ENCODE data around the gene IL1RL1. TPM values are rescaled to one million over a fixed set of nuclear protein-coding genes. Genes with fewer than 3 reads are reported as not detected.

IL1RL1 gene
- total and polyA plus RNA-seq, 2 experiments from 2014 or later, result 0.35 TPM; not detected in 1

GRCh38 chr2:102340778-102341177 is 29.4 kb downstream of the IL1RL1 start:
- in situ Hi-C loops (cut with MboI), result loop anchor here (10.0 kb wide), 1 partner anchor 316 kb away; no protein-coding TSS in a partner anchor
- Histone ChIP-seq H4K20me1 (ENCODE audit: insufficient read depth) (no peaks in the 10 kb centered on the region), H3K27me3 (replicated peaks; ENCODE audit: insufficient read depth) (no peaks in the 10 kb centered on the region), H3K79me2 (ENCODE audit: insufficient read depth) (no peaks in the 10 kb centered on the region), H3K9ac (no peak overlapping the region), H3K4me1 (ENCODE audit: insufficient read depth) (peaks cover 21% of the 10 kb centered on the region), H3K9me3 (ENCODE audit: low read depth) (no peaks in the 10 kb centered on the region), H3K27ac (no peak overlapping the region), H3K4me3 (no peak overlapping the region), H3K4me2 (ENCODE audit: unreplicated experiment) (no peak overlapping the region), H3K36me3 (ENCODE audit: low read depth) (no peaks in the 10 kb centered on the region), H3F3A (ENCODE audit: insufficient read depth) (peaks cover 18% of the 10 kb centered on the region), H3K9me2 (ENCODE audit: insufficient read depth) (no peaks in the 10 kb centered on the region), H2AFZ (no peak overlapping the region)
- no peak for DNase-seq
- WGBS, 2 experiments (ENCODE audit: low coverage in 1 of 2, low lambda C conversion rate in 2 of 2, missing lambda C conversion rate in 2 of 2), result 89 to 90% methylated on average over 7 of the region's 7 CpGs
- TF ChIP-seq EZH2 (IDR thresholded peaks at IDR 0.05; ENCODE audit: insufficient read depth, poor library complexity, severe bottlenecking), result no peak
- TF ChIP-seq EZH2phosphoT487 (IDR thresholded peaks at IDR 0.05; ENCODE audit: insufficient read depth, low read depth), result no peak

GRCh38 chr2:102342888-102343287 is 31.5 kb downstream of the IL1RL1 start:
- Histone ChIP-seq H3K79me2 (ENCODE audit: insufficient read depth) (no peaks in the 10 kb centered on the region), H3K27me3 (replicated peaks; ENCODE audit: insufficient read depth) (no peaks in the 10 kb centered on the region; the same call in 1 of the 2 replicates), H4K20me1 (ENCODE audit: insufficient read depth) (no peaks in the 10 kb centered on the region), H3K9me2 (ENCODE audit: insufficient read depth) (no peaks in the 10 kb centered on the region), H3K4me2 (ENCODE audit: unreplicated experiment) (no peak overlapping the region), H3F3A (ENCODE audit: insufficient read depth) (peaks cover 1% of the 10 kb centered on the region; the same call in 1 of the 2 replicates), H3K9ac (no peak overlapping the region), H3K36me3 (ENCODE audit: low read depth) (no peaks in the 10 kb centered on the region), H3K27ac (no peak overlapping the region), H3K4me1 (ENCODE audit: insufficient read depth) (peaks cover 3% of the 10 kb centered on the region; the same call in 1 of the 2 replicates), H3K9me3 (ENCODE audit: low read depth) (no peaks in the 10 kb centered on the region), H2AFZ (no peak overlapping the region), H3K4me3 (no peak overlapping the region)
- in situ Hi-C loops (cut with MboI), result loop anchor here (10.0 kb wide), 1 partner anchor 318 kb away; no protein-coding TSS in a partner anchor
- 20 to 32% methylated on average over 3 of the region's 3 CpGs for WGBS, 2 experiments (ENCODE audit: low coverage in 1 of 2, low lambda C conversion rate in 2 of 2, missing lambda C conversion rate in 2 of 2)
- TF ChIP-seq EZH2phosphoT487 (IDR thresholded peaks at IDR 0.05; ENCODE audit: insufficient read depth, low read depth), result no peak
- no peak for TF ChIP-seq EZH2 (IDR thresholded peaks at IDR 0.05; ENCODE audit: insufficient read depth, poor library complexity, severe bottlenecking)
- DNase-seq, result peak; percentile 13

- 88 to 94% methylated on average over 3 of the region's 3 CpGs for WGBS, 2 experiments (ENCODE audit: low coverage in 1 of 2, low lambda C conversion rate in 2 of 2, missing lambda C conversion rate in 2 of 2)
- no peak overlapping the region for H3K4me3 ChIP-seq
- no peaks in the 10 kb centered on the region for H4K20me1 ChIP-seq (ENCODE audit: insufficient read depth)
- no peaks in the 10 kb centered on the region for H3F3A ChIP-seq (ENCODE audit: insufficient read depth)
- no peaks in the 10 kb centered on the region for H3K36me3 ChIP-seq (ENCODE audit: low read depth)
- no peak overlapping the region for H3K4me2 ChIP-seq (ENCODE audit: unreplicated experiment)
- DNase-seq, result no peak
- H3K27ac ChIP-seq, result no peak overlapping the region
- H3K9me2 ChIP-seq (ENCODE audit: insufficient read depth), result no peaks in the 10 kb centered on the region
- no peaks in the 10 kb centered on the region for H3K79me2 ChIP-seq (ENCODE audit: insufficient read depth)
- no peak overlapping the region for H3K9ac ChIP-seq
- no peak for TF ChIP-seq EZH2phosphoT487 (IDR thresholded peaks at IDR 0.05; ENCODE audit: insufficient read depth, low read depth)
- in situ Hi-C loops (cut with MboI), result loop anchor here (10.0 kb wide), 1 partner anchor 320 kb away; no protein-coding TSS in a partner anchor
- H3K27me3 ChIP-seq (replicated peaks; ENCODE audit: insufficient read depth), result no peaks in the 10 kb centered on the region; the same call in 1 of the 2 replicates
- no peaks in the 10 kb centered on the region for H3K4me1 ChIP-seq (ENCODE audit: insufficient read depth)
- no peak overlapping the region for H2AFZ ChIP-seq
- no peaks in the 10 kb centered on the region for H3K9me3 ChIP-seq (ENCODE audit: low read depth)
Measured at GRCh38 chr2:102344397-102344796, 33.0 kb downstream of the IL1RL1 start.

GRCh38 chr2:102345329-102345920 is 34.1 kb downstream of the IL1RL1 start:
- Histone ChIP-seq H3K4me3 (no peak overlapping the region), H3F3A (ENCODE audit: insufficient read depth) (no peaks in the 10 kb centered on the region), H3K4me2 (ENCODE audit: unreplicated experiment) (no peak overlapping the region), H3K36me3 (ENCODE audit: low read depth) (no peaks in the 10 kb centered on the region), H2AFZ (no peak overlapping the region), H3K27me3 (replicated peaks; ENCODE audit: insufficient read depth) (no peaks in the 10 kb centered on the region; the same call in 1 of the 2 replicates), H3K79me2 (ENCODE audit: insufficient read depth) (no peaks in the 10 kb centered on the region), H3K9me3 (ENCODE audit: low read depth) (no peaks in the 10 kb centered on the region), H3K9ac (no peak overlapping the region), H4K20me1 (ENCODE audit: insufficient read depth) (no peaks in the 10 kb centered on the region), H3K4me1 (ENCODE audit: insufficient read depth) (no peaks in the 10 kb centered on the region), H3K27ac (no peak overlapping the region), H3K9me2 (ENCODE audit: insufficient read depth) (no peaks in the 10 kb centered on the region)
- in situ Hi-C loops (cut with MboI), result loop anchor here (10.0 kb wide), 1 partner anchor 321 kb away; no protein-coding TSS in a partner anchor
- DNase-seq, result no peak
- 69 to 73% methylated on average over 4 of the region's 4 CpGs for whole genome bisulfite sequencing, 2 experiments (ENCODE audit: low coverage in 1 of 2, low lambda C conversion rate in 2 of 2, missing lambda C conversion rate in 2 of 2)
- TF ChIP-seq EZH2 (IDR thresholded peaks at IDR 0.05; ENCODE audit: insufficient read depth, poor library complexity, severe bottlenecking) (no peak), EZH2phosphoT487 (IDR thresholded peaks at IDR 0.05; ENCODE audit: insufficient read depth, low read depth) (no peak)

Data from GM23248 (cell line).